ENCODE results near the gene COL17A1. TPM values are rescaled to one million over a fixed set of nuclear protein-coding genes. Genes with fewer than 3 reads are reported as not detected.

Gene COL17A1
- total and polyA plus RNA-seq, 9 of the 15 experiments (the other 6 are each of a cell fraction or from before 2014, with no cell fraction given), result not detected

- Histone ChIP-seq H3K4me2 (ENCODE audit: insufficient read depth, low read length) (peak overlapping the region; percentile 85), H3K4me1 (replicated peaks in 1 of 2; ENCODE audit: control insufficient read depth in 2 of 2, insufficient read depth in 2 of 2, low read length in 2 of 2) (peaks cover 0 to 7% of the 10 kb centered on the region in 2 experiments; a peak in 1 of 5 replicates), H3K4me3 (peak overlapping the region; percentile 60), H3K79me2 (ENCODE audit: control insufficient read depth, insufficient read depth, low read length) (peaks cover 9% of the 10 kb centered on the region; the same call in 1 of the 3 replicates), H3K36me3 (ENCODE audit: control insufficient read depth, insufficient read depth, low read length) (peaks cover 10% of the 10 kb centered on the region; the same call in 1 of the 3 replicates), H4K20me1 (replicated peaks; ENCODE audit: control insufficient read depth, insufficient read depth, low read length) (no peaks in the 10 kb centered on the region), H3K9ac (ENCODE audit: insufficient read depth in 1 of 2, low read depth in 2 of 2, low read length in 2 of 2) (peak overlapping the region; percentile 88 to 91), H3K9me3 (replicated peaks; ENCODE audit: control insufficient read depth, insufficient read depth, low read depth, low read length) (no peaks in the 10 kb centered on the region), H3K27ac (ENCODE audit: extremely low read depth, low read depth, low read length) (peak overlapping the region; percentile 97), H3K9me1 (ENCODE audit: control insufficient read depth, insufficient read depth, low read length) (no peaks in the 10 kb centered on the region), H3K27me3 (ENCODE audit: control insufficient read depth in 2 of 2, insufficient read depth in 2 of 2, low read length in 2 of 2) (no peaks in the 10 kb centered on the region), H2AFZ (ENCODE audit: low read depth, low read length) (peak overlapping the region; percentile 97)
- WGBS (ENCODE audit: insufficient coverage, low coverage, missing lambda C conversion rate), result 2% methylated on average over 27 of the region's 28 CpGs
- FAIRE-seq (peak; percentile 94), ATAC-seq (peak; percentile 74), DNase-seq (ENCODE audit: extremely low read depth in 1 of 4, low spot score in 3 of 4) (peak; percentile 41 to 85 (median 58))
- BruUV-seq (replicated peaks), result TSS peak; percentile 94
- intact Hi-C loops (cut with micrococcal nuclease), result loop anchor here (5.0 kb wide), 5 partner anchors 86 to 231 kb away; partner anchors contain the start of genes CFAP58, SLK and STN1
- in situ Hi-C loops (cut with MboI), result no loop called here
- ChIA-PET POLR2A (interaction anchor here (0.6 to 2.3 kb wide), 8 partner anchors 10 to 327 kb away, joined by 3 to 10 read pairs (median 3); no protein-coding TSS in a partner anchor), CTCF (ENCODE audit: low intra/inter-chr PET ratio) (interaction anchor here (0.6 kb wide), 1 partner anchor 230 kb away, joined by 4 read pairs; no protein-coding TSS in a partner anchor)
- TF ChIP-seq ZNF561 (CRISPR knock-in tag; conservative IDR thresholded peaks at IDR 0.05) (no peak), ZHX1 (conservative IDR thresholded peaks at IDR 0.05; ENCODE audit: low read length) (no peak), IRF1 (CRISPR knock-in tag; IDR thresholded peaks at IDR 0.05; ENCODE audit: borderline replicate concordance) (no peak), REST (IDR thresholded peaks at IDR 0.05; ENCODE audit: borderline replicate concordance) (no peak), REST (CRISPR knock-in tag; IDR thresholded peaks at IDR 0.05; ENCODE audit: low read depth) (no peak), MCM2 (IDR thresholded peaks at IDR 0.05; ENCODE audit: low read depth) (no peak), SMC3 (conservative IDR thresholded peaks at IDR 0.05; ENCODE audit: insufficient read depth, low read depth, low read length) (no peak), SNIP1 (IDR thresholded peaks at IDR 0.05; ENCODE audit: low read depth) (no peak), HNRNPH1 (optimal IDR thresholded peaks at IDR 0.05; ENCODE audit: low read depth, low read length) (no peak)
These were observed 35.3 kb upstream of the COL17A1 start for GRCh38 chr10:104120903-104121484.
